GM19238 (cell line): Measurements from ENCODE around the gene RGMA.
"Not testable (repeated sequence)": the region's sequence is repeated elsewhere in the genome, so short reads cannot be mapped to it uniquely, and the experiment has no call there.

Experiments
- DNase-seq: peaks from one replicate; pipeline ENCODE4 v3.0.0; 2011; ENCODE audit warnings: low spot score; ENCODE audit not compliant: insufficient read length

RGMA gene

DNA sequence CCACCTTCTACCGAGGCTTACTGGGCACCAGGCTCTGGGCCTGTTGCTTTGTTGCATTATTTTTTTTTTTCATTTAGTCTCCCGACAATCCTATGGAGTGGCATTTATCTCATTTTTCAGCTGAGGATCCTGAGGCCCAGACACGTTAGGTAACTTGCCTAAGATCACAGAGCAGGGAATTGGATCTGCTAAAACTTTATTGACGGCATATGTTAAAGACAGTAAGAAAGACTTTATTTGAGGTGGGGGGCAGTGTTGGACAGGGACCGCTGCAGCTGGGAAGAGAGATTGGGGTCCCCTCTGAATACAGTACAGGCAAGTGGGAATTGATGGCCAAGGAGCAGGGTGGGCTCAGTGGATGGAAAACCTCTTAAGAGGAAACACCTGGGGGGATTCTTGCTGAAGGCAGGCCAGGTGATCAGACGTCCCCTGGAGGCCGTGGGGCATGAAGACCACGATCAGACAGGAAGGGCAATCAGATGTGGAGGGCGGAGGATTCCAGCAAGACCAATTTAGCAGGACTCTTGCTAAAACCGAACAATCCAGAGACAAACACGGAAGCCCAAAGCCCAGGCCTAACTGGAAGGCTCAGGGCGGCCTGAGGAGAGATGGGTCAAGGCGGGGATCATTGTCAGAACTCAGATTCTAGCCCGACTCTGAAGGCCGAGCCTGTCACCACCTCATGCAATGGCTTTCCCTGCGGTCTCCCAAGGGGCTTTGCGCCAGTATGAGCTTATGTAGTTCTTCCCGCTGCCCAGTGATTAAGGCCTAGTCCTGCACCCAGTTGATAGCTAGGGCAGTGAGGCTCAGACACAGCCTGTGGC is 53.7 kb downstream of the RGMA start:
- no peak for DNase-seq

- no peak for DNase-seq
These were observed 54.5 kb downstream of the RGMA start for GRCh38 chr15:93034512-93034911.

GRCh38 chr15:93033434-93034045 is 55.5 kb downstream of the RGMA start:
- DNase-seq: no peak

DNA sequence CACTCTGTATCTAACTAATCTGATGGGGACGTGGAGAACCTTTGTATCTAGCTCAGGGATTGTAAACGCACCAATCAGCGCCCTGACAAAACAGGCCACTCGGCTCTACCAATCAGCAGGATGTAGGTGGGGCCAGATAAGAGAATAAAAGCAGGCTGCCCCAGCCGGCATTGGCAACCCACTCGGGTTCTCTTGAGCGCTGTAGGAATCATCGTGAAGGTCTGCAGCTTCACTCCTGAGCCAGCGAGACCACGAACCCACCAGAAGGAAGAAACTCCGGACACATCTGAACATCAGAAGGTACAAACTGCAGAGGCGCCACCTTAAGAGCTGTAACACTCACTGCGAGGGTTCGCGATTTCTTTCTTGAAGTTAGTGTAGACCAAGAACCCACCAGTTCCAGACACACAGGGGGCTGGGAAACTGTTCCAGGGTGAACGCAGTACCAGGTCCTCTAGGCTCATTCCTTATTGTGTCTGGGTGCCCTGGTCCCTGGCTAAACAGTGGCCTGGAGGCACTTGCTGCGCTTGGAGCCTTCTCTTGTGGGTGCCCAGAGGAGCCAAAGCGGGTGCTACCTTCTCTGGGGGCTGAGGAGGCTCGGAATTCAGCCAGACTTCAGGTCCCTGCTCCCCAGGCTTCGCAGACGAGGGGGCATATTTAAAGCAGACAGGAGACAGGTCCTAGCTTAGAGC is 56.4 kb downstream of the RGMA start:
- DNase-seq: not testable (repeated sequence)

- DNase-seq: not testable (repeated sequence)
These were observed 57.2 kb downstream of the RGMA start for GRCh38 chr15:93031557-93032384.

DNA sequence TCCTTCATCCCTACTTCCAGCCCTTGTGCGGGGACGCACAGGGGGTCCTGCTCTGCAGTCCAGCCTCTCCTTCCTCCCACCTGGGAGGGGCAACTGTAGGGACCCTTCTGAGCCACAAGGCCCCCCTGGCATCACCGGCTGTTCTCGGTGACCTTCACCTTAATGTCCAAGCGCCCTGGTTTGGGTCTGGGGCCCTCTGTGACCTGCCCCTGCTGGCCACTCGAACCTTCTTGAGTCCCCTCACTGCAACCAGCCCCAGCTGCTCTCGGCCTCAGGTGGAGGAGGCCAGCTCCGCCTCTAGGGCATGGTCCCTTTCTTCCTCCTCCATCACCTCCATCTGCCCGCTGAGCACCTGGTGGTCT is 57.9 kb downstream of the RGMA start:
- no peak for DNase-seq

- DNase-seq: peak; percentile 71
These were observed 58.4 kb downstream of the RGMA start for GRCh38 chr15:93030430-93031102.

DNA sequence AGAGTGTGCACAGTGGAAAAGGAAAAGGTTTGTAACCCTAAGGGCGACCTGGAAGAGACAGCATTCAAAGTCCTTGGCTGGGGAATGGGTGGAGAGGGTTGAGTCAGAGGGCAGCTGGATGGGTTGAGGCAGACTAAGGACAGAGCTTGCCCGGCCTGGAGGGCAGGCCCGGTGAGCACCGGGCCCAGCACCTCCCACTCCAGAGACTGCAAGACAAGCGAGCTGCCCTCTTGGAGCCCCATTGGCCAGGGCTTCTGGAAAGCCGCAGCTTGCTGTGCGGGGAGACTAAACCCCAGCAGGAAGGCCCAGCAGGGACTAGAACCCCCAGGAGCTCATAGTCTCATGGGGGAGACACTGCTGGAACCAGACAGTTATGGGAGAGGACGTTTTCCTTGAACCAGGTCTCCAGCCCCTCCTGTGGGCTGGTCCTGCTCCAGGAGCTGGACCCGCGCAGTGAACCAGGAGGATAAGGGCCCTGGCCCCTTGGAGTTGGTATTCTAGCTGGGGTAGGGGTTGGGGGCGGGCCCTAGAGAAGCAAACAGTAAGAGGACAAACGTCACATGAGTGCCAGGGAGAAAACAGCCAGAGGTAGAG is 59.1 kb downstream of the RGMA start:
- no peak for DNase-seq

GRCh38 chr15:93029214-93029835 is 59.7 kb downstream of the RGMA start:
- no peak for DNase-seq

- DNase-seq: no peak
These were observed 60.3 kb downstream of the RGMA start for GRCh38 chr15:93028632-93029213.

GRCh38 chr15:93028111-93028631 is 60.8 kb downstream of the RGMA start:
- DNase-seq: no peak

- no peak for DNase-seq
These were observed 61.6 kb downstream of the RGMA start for GRCh38 chr15:93027413-93027812.

GRCh38 chr15:93026380-93026817 is 62.6 kb downstream of the RGMA start:
- DNase-seq: no peak

DNA sequence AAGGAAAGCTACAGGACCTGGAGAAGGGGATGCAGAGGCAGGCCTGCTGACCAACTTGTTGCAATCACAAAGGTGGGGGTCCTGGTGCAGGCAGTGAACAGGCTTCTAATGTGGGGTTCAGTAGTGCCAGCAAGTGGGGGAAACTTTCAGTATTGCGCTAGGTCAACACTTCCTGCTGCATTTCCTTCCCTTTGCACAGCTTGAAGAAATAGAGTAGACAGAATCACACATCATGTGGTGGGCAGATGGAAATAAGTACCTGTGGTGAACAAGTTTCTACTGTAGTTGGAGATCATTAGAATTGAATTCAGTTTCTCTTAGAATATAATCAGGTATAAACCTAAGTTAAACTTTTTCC is 63.4 kb downstream of the RGMA start:
- no peak for DNase-seq

GRCh38 chr15:93024716-93025624 is 64.0 kb downstream of the RGMA start:
- no peak for DNase-seq

GRCh38 chr15:93024293-93024692 is 64.7 kb downstream of the RGMA start:
- no peak for DNase-seq

- DNase-seq: no peak
These were observed 67.8 kb downstream of the RGMA start for GRCh38 chr15:93020976-93021772.

- DNase-seq: no peak
These were observed 69.0 kb downstream of the RGMA start for GRCh38 chr15:93019971-93020370.
